Retina (tissue), 1 donor: ENCODE data around the gene SLC16A11.
A peak's percentile ranks its signal among the peaks of the same experiment; 100 is the strongest.
"Not testable (repeated sequence)": the region's sequence is repeated elsewhere in the genome, so short reads cannot be mapped to it uniquely, and the experiment has no call there.

Source experiments
- DNase-seq: peaks from one replicate; pipeline ENCODE4 v3.0.0-alpha.2; 2016

Gene SLC16A11

GRCh38 chr17:7043497-7044198 lies at the start of gene SLC16A11:
TSS of gene SLC16A11 (minus strand) at chr17:7044092. CDS start at chr17:7043513, 579 bp downstream.
- peak; percentile 71 for DNase-seq

- DNase-seq = not testable (repeated sequence)
These were observed 47.6 kb upstream of the SLC16A11 start for GRCh38 chr17:7091311-7092005.

- DNase-seq = not testable (repeated sequence)
These were observed 45.7 kb upstream of the SLC16A11 start for GRCh38 chr17:7089570-7089969.

DNA sequence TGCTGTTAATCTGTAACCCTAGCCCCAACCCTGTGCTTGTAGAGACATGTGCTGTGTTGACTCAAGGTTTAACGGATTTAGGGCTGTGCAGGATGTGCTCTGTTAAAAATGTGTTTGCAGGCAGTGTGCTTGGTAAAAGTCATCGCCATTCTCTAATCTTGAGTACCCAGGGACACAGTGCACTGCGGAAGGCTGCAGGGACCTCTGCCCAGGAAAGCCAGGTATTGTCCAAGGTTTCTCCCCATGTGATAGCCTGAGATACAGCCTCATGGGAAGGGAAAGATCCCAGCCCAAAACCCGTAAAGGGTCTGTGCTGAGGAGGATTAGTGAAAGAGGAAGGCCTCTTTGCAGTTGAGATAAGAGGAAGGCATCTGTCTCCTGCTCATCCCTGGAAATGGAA lies 44.5 kb upstream of the SLC16A11 start:
- not testable (repeated sequence) for DNase-seq

DNA sequence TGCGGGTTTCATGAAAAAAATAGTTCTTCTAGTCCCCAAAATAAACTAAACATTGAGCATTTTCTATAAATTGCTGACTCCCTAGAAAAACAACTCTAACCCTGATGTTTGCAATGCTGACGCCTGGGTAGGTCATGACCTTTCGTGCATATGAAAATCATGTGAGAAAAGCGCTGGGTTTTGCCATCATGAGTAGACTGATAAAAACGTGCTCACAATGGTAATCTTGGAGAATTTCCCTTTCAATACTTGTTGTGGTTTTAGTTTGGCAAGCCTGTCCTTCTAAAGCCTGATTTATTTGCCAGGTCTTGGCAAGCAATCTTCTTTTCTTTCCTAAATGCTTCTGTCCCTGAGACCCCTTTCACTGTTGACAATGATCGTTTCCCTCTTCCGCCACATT lies 40.2 kb upstream of the SLC16A11 start:
- no peak for DNase-seq

DNA sequence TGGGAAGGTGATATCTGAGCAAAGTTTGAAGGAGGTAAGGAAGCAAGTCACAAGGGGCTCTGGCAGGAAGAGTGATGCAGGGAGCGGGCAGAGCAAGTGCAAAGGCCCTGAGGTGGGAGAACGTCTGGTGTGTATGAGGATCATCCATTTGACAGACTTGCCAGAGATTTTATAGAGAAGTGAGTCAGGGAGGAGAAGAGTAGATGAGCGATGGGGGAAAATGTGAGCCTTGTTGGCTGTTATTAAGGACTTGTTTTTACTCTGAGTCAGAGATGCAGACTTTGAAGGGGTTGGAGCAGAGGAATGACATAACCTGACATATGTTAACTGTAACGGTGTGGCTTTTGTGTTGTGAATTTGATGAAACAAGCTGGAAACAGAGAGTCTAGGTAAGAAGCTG lies 39.7 kb upstream of the SLC16A11 start:
- DNase-seq = no peak

GRCh38 chr17:7081341-7082062 lies 37.6 kb upstream of the SLC16A11 start:
- no peak for DNase-seq

DNA sequence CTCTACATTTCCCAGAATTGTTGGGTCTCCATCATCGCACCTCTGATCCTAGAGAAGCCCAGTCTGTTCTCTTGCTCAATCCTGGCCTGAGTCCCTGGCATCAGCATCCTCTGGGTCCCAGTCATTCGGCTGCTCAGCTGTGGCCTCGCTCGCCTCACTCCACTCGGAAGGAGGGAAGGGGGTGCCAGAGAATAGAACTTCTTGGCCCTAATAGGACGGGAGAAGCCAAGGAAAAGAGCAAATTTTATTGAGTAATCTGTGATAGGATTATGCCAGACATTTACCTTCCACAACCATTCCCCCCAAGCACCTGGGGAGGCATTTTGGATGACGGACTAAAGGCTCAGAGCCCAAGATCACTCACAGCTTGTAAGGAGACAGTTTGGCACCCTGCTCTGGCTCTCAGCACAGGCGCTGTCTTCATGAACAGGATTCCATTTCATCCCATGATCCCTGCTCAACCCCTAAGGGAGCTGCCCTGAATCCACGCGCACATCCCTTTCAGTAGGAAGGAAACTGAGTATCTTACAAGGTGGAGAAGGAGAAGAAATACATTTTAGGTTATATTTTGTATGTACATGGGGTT lies 36.7 kb upstream of the SLC16A11 start:
- no peak for DNase-seq

DNA sequence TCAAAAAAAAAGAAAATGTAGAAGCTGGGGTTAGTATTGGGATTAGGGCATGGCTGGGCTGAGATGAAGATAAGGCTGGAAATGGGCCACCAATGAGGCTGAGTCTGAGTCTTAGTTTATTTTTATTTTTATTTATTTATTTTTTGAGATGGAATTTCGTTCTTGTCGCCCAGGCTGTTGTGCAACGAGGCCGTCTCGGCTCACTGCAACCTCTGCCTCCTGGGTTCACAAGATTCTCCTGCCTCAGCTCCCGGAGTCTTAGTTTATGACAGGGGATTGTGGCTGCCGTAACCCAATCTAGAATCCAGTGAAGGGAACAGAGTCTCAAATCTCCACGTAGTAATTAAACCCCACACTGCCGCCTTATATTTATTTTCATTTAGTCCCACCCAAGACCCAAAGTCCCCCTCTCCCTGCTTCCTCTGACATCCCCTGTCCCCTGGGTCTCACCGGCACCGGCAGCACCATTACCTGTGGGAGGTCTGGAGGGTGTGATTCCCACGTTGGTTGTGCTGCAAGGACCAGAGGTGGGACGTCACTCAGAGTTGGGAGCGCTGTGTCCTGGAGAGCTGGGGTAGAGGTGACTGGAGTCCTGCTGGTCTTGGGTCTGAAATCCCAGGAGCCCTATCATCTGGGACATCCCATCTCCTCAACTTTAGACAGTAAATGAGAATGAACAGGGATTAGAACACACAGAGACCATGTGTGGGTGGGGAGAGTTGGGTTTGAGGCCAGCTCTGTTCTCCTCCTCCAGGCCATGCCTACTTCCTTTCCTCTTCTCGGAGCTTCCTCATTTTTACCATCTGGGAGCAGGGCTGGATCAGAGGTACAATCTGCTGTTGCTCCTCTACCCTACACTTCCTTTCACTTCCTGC lies 35.9 kb upstream of the SLC16A11 start, which contains the start of gene CLEC10A:
TSS of gene CLEC10A (minus strand) at position 671 of the 875 bp plus-strand sequence. CDS start 1,439 bp downstream, outside the sequence.
- no peak for DNase-seq

DNA sequence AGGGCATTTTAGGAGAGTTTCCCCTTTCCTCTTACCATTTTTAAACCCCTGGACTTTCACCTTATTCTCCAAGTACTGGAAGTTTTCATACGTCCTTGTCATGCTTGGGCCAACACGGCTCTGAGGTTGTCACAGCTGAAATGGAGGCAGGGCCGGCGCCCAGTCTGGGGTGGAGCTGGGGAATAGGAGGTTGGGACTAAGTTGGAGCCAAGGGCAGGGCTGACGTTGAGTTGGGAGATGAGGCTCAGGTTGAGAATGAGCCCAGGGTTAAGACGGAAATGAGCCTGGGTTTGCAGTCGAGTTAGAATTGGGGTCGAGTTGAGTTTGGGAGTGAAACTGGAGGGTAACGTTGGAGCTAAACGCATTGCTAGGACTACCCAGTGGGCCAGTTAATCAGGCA lies 34.8 kb upstream of the SLC16A11 start:
- DNase-seq = no peak

- no peak for DNase-seq
These were observed 34.1 kb upstream of the SLC16A11 start for GRCh38 chr17:7077911-7078546.

DNA sequence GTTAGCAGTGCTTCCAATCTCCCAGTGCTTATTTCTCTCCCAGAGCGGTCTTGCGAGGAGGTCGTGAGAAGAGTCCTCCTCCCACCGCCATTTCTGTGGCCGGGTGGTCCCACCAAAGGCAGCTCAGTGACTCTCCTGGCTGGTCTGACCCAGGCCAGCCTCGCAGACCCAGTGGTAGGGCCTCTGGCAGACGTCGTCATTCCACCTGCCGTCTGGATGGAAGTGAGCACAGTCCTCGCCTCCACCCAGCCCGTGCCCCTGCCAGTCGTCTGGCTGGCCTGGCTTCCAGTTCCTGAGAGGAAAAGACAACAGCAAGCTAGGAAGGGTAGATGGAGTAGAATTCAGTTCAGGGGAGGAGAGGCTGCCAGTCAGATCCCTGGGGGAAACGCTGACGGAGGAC lies 31.0 kb upstream of the SLC16A11 start:
- no peak for DNase-seq

- no peak for DNase-seq
These were observed 28.5 kb upstream of the SLC16A11 start for GRCh38 chr17:7072406-7072805.

DNA sequence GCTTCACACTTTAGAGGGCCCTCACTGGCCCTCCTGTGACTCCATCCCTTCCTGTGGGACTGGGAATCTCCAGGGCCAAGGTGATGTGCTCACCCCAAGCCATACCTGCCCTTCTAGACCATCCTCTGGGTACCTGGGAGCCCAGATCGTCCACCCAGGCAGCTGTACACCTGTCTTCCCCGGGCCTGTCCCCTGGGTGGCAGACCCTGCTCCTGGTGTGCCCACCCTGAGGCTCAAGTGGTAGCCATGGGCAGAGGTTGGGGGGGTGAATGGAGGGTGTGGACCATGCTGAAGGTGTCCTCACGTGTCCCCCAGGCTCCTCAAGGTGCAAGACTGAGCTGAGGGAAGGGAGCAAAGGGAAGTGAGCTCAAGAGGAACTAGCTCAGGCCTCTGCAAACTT lies 26.8 kb upstream of the SLC16A11 start:
- no peak for DNase-seq

DNA sequence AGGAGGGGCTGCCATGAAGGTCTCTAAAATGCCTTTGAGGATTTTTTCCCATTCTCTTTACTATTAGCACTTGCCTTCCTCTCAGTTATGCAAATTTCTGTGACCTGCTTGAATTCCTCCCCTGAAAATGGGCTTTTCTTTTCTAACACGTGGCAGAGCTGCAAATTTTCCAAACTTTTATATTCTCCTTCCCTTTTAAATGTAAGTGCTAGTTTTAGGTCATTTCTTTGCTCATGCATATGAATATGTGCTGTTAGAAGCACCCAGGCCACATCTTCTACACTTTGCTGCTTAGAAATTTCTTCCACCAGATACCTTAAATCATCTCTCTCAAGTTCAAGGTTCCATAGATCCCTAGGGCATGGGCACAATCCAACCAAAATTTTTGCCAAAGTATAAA lies 24.4 kb upstream of the SLC16A11 start:
- DNase-seq = no peak

DNA sequence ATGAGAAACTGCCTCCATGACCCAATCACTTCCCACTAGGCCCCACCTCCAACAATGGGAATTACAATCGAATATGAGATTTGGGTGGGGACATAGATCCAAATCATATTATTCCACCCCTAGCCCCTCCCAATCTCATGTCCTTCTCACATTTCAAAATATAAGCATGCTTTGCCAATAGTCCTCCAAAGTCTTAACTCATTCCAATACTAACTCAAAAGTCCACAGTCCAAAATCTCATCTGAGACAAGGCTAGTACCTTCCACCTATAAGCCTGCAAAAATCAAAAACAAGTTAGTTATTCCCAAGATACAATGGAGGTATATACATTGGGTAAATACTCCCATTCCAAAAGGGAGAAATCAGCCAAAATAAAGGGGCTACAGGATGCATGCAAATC lies 23.3 kb upstream of the SLC16A11 start:
- DNase-seq = no peak

GRCh38 chr17:7064261-7064660 lies 20.4 kb upstream of the SLC16A11 start:
- no peak for DNase-seq

GRCh38 chr17:7063518-7064094 lies 19.7 kb upstream of the SLC16A11 start:
- no peak for DNase-seq

DNA sequence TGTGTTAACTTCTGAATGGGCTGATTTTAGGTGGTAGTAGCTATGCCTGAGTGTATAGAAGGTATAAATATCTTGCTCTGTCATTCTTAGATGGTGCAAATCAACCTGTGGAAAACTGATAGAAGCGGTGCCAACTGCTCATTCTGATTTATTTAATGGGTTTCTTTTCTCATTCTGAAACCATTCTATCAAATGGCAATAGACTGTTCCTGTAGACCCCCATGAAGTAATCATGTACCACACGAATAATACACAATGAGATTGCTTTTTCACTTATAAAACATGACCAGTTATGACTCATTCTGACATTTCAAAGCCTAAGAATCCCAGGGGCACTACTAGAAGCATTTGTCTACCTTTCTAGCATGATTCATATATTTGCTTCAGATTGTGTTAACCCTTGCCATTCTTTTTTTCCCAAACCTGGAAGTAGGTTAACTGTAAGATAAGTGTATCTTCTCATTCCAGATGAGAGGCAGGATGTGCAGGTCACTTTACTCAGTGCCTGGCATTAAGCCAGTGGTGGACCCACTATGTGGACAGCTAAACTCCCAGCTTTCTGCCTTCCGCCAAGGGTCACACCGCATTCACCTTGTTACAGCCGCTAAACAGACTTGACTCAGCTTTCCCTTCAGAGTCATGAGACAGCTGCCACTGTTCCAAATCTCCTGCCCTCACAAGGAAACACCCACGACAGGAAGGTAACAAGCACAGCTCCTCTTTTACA lies 16.4 kb upstream of the SLC16A11 start:
- no peak for DNase-seq

GRCh38 chr17:7058831-7059447 lies 15.0 kb upstream of the SLC16A11 start:
- DNase-seq = no peak
